Lower leg skin (tissue), 4 donors: ENCODE results near the gene NCF2. TPM values are rescaled to one million over a fixed set of nuclear protein-coding genes. Genes with fewer than 3 reads are reported as not detected.
"Not testable (repeated sequence)": the region's sequence is repeated elsewhere in the genome, so short reads cannot be mapped to it uniquely, and the experiment has no call there.

ENCODE experiments used
- DNase-seq, 2 donors: peaks; one replicate each; pipeline ENCODE4 v3.0.0-alpha.2; 2019; ENCODE audit warnings: low spot score in 2 of 2
- H3K4me3 ChIP-seq: fragments of 200-600 bp; sonication (generic); 2 replicates; pipeline ENCODE4 v1.5.1; 2017; ENCODE audit warnings: mild to moderate bottlenecking, low read depth; ENCODE audit not compliant: poor library complexity, severe bottlenecking
- CTCF ChIP-seq, 3 donors: fragments of 450-650 bp; IDR thresholded peaks; one replicate each; pipeline ENCODE4 v1.5.1; 2016; ENCODE audit warnings: antibody characterized with exemption in 3 of 3, mild to moderate bottlenecking in 3 of 3, moderate library complexity in 2 of 3
- POLR2A ChIP-seq, 2 donors: fragments of 450-650 bp; IDR thresholded peaks; one replicate each; pipeline ENCODE4 v1.6.1; 2016 to 2017; ENCODE audit warnings: antibody characterized with exemption in 2 of 2, mild to moderate bottlenecking in 1 of 2, moderate library complexity in 1 of 2
- WGBS, 2 donors: methylation state at CpG; one replicate each; pipeline ENCODE4 v1.1.5; 2018; 5-methylcytosine and 5-hydroxymethylcytosine counted together
- intact Hi-C: fragments of 100-400 bp; cut with DNase I; formaldehyde crosslinking; loops from one replicate; pipeline ENCODE4 v1.15.0; 2023; ENCODE audit warnings: low total_unique reads
- total RNA-seq, 4 donors: library from RNA; depleted of rRNA; stranded (reverse); fragments of >200 nt; gene quantifications; one replicate each; pipeline ENCODE4 v1.1.0, GENCODE V29; 2016

Gene NCF2
- total RNA-seq, 4 donors from 2014 or later = 26.6 to 58.2 (median 33.4) TPM

- WGBS, 2 donors = 82 to 90% methylated on average over 1 of the region's 1 CpG
- intact Hi-C loops = loop anchor here (10.0 kb wide), 1 partner anchor 335 kb away; no protein-coding TSS in a partner anchor
- DNase-seq = no peak
- TF ChIP-seq POLR2A (IDR thresholded peaks at IDR 0.05) = no peak
- no peak for TF ChIP-seq CTCF (IDR thresholded peaks at IDR 0.05)
- H3K4me3 ChIP-seq = no peak overlapping the region
Observed at GRCh38 chr1:183619781-183620180, 29.5 kb upstream of the NCF2 start.

GRCh38 chr1:183618202-183618601, 27.9 kb upstream of the NCF2 start:
- 85 to 96% methylated on average over 5 of the region's 5 CpGs for WGBS, 2 donors
- H3K4me3 ChIP-seq, DNase-seq, intact Hi-C loops: not testable (repeated sequence)

GRCh38 chr1:183612975-183613374, 22.7 kb upstream of the NCF2 start:
- H3K4me3 ChIP-seq, DNase-seq, intact Hi-C loops: not testable (repeated sequence)
- 80 to 94% methylated on average over 2 to 3 of the region's 3 CpGs for WGBS, 2 donors

GRCh38 chr1:183612407-183612806, 22.1 kb upstream of the NCF2 start:
- H3K4me3 ChIP-seq = no peak overlapping the region
- DNase-seq = no peak
- TF ChIP-seq CTCF (IDR thresholded peaks at IDR 0.05) = no peak
- no peak for TF ChIP-seq POLR2A (IDR thresholded peaks at IDR 0.05)
- intact Hi-C loops = no loop called here
- WGBS, 2 donors = 73 to 86% methylated on average over 3 of the region's 3 CpGs

GRCh38 chr1:183611021-183611420, 20.8 kb upstream of the NCF2 start:
- no peak for DNase-seq
- H3K4me3 ChIP-seq = no peak overlapping the region
- no peak for TF ChIP-seq CTCF (IDR thresholded peaks at IDR 0.05)
- intact Hi-C loops = no loop called here
- WGBS, 2 donors = 46 to 83% methylated on average over 2 of the region's 2 CpGs

GRCh38 chr1:183609759-183610452, 19.6 kb upstream of the NCF2 start:
- 20 to 31% methylated on average over 3 of the region's 3 CpGs for WGBS, 2 donors
- no peak for TF ChIP-seq CTCF (IDR thresholded peaks at IDR 0.05)
- TF ChIP-seq POLR2A (IDR thresholded peaks at IDR 0.05) = no peak
- intact Hi-C loops = no loop called here
- H3K4me3 ChIP-seq = no peak overlapping the region
- no peak for DNase-seq

- DNase-seq = peak; percentile 70 to 90
- TF ChIP-seq POLR2A (IDR thresholded peaks at IDR 0.05) = no peak
- TF ChIP-seq CTCF (IDR thresholded peaks at IDR 0.05) = no peak
- intact Hi-C loops = no loop called here
- WGBS, 2 donors = 22 to 28% methylated on average over 5 of the region's 5 CpGs
- H3K4me3 ChIP-seq = no peak overlapping the region
Observed at GRCh38 chr1:183609313-183609712, 19.1 kb upstream of the NCF2 start.
